Peyer's patch (tissue), 4 donors: Measurements from ENCODE around the gene EHD2.

Experiments used
- CTCF ChIP-seq, 6 experiments: fragments of 450-650 bp in 4 of 6; fragments of 200-600 bp in 2 of 6; sonication (generic) in 1 of 6; IDR thresholded peaks; one replicate each; pipeline ENCODE4 v1.5.1; 2017 to 2019; ENCODE audit warnings: antibody characterized with exemption in 6 of 6, mild to moderate bottlenecking in 3 of 6, moderate library complexity in 1 of 6
- POLR2A ChIP-seq, 2 donors: fragments of 450-650 bp; IDR thresholded peaks; one replicate each; pipeline ENCODE4 v1.5.1; 2017; ENCODE audit warnings: antibody characterized with exemption in 2 of 2, mild to moderate bottlenecking in 2 of 2, moderate library complexity in 2 of 2

DNA sequence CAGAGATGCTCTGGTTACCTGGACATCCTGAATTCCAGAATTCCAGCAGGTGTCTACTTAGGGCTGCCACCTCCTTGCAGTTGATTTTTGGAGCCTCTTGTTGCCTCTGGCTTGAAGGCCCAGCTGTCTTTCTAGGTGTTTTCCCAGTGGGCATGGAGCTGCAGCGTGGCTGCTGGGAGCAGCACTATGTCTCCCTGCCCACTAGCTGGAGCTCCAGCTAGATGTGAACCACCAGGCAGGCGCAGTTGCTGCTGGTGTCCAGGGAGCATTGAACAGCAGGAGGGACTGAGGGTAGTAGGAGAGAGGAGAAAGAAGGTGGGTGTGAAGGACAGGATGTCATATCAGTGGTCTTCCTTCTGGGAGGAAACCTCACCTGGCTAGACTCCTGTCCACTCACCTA lies 55.4 kb downstream of the EHD2 start:
- TF ChIP-seq CTCF (IDR thresholded peaks at IDR 0.05) = no peak
- no peak for TF ChIP-seq POLR2A (IDR thresholded peaks at IDR 0.05)
